Measurements from ENCODE around the gene PSME2. TPM values are rescaled to one million over a fixed set of nuclear protein-coding genes. Genes with fewer than 3 reads are reported as not detected.
A peak's percentile ranks its signal among the peaks of the same experiment; 100 is the strongest.

Gene PSME2
- 165 and 178 TPM in 2 replicates for polyA plus RNA-seq (2011; rRNA removed)
- 22.4 and 39.0 TPM in 2 replicates for polyA minus RNA-seq (2011; rRNA and poly(A)+ RNA removed)

- Histone ChIP-seq H3K4me3 (ENCODE audit: low read depth, low read length) (peak within 1 kb of the TSS; percentile 59), H3K27me3 (ENCODE audit: control insufficient read depth, insufficient read depth, low read length) (no peaks in the 10 kb centered on the region), H3K36me3 (ENCODE audit: control insufficient read depth, insufficient read depth, low read length) (peaks cover 24% of the 10 kb centered on the region)
- peak; percentile 79 for DNase-seq (ENCODE audit: low read depth)
- TF ChIP-seq, protein P1, sequence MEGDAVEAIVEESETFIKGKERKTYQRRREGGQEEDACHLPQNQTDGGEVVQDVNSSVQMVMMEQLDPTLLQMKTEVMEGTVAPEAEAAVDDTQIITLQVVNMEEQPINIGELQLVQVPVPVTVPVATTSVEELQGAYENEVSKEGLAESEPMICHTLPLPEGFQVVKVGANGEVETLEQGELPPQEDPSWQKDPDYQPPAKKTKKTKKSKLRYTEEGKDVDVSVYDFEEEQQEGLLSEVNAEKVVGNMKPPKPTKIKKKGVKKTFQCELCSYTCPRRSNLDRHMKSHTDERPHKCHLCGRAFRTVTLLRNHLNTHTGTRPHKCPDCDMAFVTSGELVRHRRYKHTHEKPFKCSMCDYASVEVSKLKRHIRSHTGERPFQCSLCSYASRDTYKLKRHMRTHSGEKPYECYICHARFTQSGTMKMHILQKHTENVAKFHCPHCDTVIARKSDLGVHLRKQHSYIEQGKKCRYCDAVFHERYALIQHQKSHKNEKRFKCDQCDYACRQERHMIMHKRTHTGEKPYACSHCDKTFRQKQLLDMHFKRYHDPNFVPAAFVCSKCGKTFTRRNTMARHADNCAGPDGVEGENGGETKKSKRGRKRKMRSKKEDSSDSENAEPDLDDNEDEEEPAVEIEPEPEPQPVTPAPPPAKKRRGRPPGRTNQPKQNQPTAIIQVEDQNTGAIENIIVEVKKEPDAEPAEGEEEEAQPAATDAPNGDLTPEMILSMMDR (IDR thresholded peaks at IDR 0.05; ENCODE audit: insufficient read depth, low read depth, low read length) = 0 out of 2 replicates have a peak, but pooled peaks have one; percentile 7
- POLR2A ChIA-PET = interaction anchor here (0.8 to 1.9 kb wide), 4 partner anchors 10 to 32 kb away, joined by 3 to 6 read pairs (median 4); partner anchors contain the start of genes DCAF11, IRF9, NRL and PSME1
- CTCF ChIA-PET = interaction anchor here (0.6 to 3.8 kb wide), 9 partner anchors 15 to 201 kb away, joined by 3 to 39 read pairs (median 3); partner anchors contain the start of genes CARMIL3, CHMP4A, IRF9 and TINF2
Observed at GRCh38 chr14:24146453-24146977, at the start of gene PSME2. Gene PSME2 (minus strand): TSS chr14:24146610. CDS start chr14:24146581, 29 bp downstream.

- TF ChIP-seq, protein P1 (IDR thresholded peaks at IDR 0.05; ENCODE audit: insufficient read depth, low read depth, low read length) = no peak
- ChIA-PET POLR2A (interaction anchor here (0.6 to 0.9 kb wide), 2 partner anchors 104 to 114 kb away, joined by 3 read pairs; partner anchors contain the start of genes DHRS1 and NOP9), CTCF (interaction anchor here (0.8 to 1.1 kb wide), 2 partner anchors 12 to 110 kb away, joined by 3 to 5 read pairs; no protein-coding TSS in a partner anchor)
- peak within 1 kb of the TSS; percentile 87 for H3K4me3 ChIP-seq (ENCODE audit: low read depth, low read length)
- peaks cover 6% of the 10 kb centered on the region for H3K36me3 ChIP-seq (ENCODE audit: control insufficient read depth, insufficient read depth, low read length)
- H3K27me3 ChIP-seq (ENCODE audit: control insufficient read depth, insufficient read depth, low read length) = no peaks in the 10 kb centered on the region
- no peak for DNase-seq (ENCODE audit: low read depth)
Observed at GRCh38 chr14:24195186-24196070, 49.0 kb upstream of the PSME2 start, which contains the start of gene TM9SF1. Gene TM9SF1 (minus strand): TSS chr14:24195441. CDS start chr14:24195019, 422 bp downstream.

GRCh38 chr14:24194873-24195185, 48.4 kb upstream of the PSME2 start:
- TF ChIP-seq, protein P1 (IDR thresholded peaks at IDR 0.05; ENCODE audit: insufficient read depth, low read depth, low read length) = no peak
- no peaks in the 10 kb centered on the region for H3K27me3 ChIP-seq (ENCODE audit: control insufficient read depth, insufficient read depth, low read length)
- CTCF ChIA-PET = no interaction called here
- no peak for DNase-seq (ENCODE audit: low read depth)
- POLR2A ChIA-PET = no interaction called here
- peak overlapping the region; percentile 87 for H3K4me3 ChIP-seq (ENCODE audit: low read depth, low read length)
- peaks cover 7% of the 10 kb centered on the region for H3K36me3 ChIP-seq (ENCODE audit: control insufficient read depth, insufficient read depth, low read length)

DNA sequence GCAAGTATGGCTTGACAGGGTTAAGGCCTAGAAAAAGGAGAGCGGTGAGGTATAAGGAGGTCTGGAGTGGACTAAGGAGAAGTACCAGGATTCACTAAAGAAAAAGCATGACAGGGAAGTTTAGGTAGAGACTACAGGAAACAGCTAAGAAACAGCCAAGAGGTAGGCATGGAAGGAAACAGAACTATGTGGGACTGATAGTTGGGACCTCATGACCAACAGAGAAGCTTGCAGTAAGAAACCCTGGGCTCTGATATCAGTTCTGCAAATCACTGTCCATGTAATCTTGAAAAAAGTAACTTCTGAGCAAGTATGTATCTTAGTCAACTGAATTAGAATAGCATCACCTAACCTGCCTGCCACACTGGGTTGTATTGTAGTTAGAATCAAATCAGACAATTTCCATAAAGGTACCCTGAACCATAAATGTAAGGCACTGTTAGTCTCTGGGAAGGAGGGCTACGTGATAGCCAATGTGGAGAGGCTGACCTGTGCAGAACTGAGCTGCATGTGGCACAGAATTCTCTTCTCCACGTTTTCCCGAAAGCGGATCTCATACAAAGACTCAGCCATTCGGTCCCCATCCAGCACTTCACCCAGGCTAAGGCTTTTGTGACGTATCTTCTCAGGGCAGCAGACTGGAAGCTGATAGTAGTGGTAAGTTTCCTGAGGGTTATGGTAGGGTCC, 47.9 kb upstream of the PSME2 start:
- Histone ChIP-seq H3K4me3 (ENCODE audit: low read depth, low read length) (peak overlapping the region; percentile 87), H3K36me3 (ENCODE audit: control insufficient read depth, insufficient read depth, low read length) (peaks cover 7% of the 10 kb centered on the region), H3K27me3 (ENCODE audit: control insufficient read depth, insufficient read depth, low read length) (no peaks in the 10 kb centered on the region)
- ChIA-PET CTCF (no interaction called here), POLR2A (no interaction called here)
- TF ChIP-seq, protein P1 (IDR thresholded peaks at IDR 0.05; ENCODE audit: insufficient read depth, low read depth, low read length) = no peak
- no peak for DNase-seq (ENCODE audit: low read depth)

All from BJ (cell line).